Esophagus mucosa (tissue), 1 donor: ENCODE results near the gene EP300. TPM values are rescaled to one million over a fixed set of nuclear protein-coding genes. Genes with fewer than 3 reads are reported as not detected.
"Not testable (repeated sequence)": the region's sequence is repeated elsewhere in the genome, so short reads cannot be mapped to it uniquely, and the experiment has no call there.

ENCODE experiments used
- ATAC-seq: fragments of 200-7000 bp; cut with Tn5 transposase; one replicate; pipeline ENCODE4 v1.9.1; 2020
- total RNA-seq: library from RNA; stranded (reverse); gene quantifications from one replicate; pipeline ENCODE4 v1.2.4, GENCODE V29; 2023
- donor health status: DM: yes; HTN: yes; CAD: no.

EP300 gene
- total RNA-seq, 1 donor from 2014 or later, result 40.6 TPM

GRCh38 chr22:41157083-41157482 is 64.7 kb downstream of the EP300 start:
- ATAC-seq, result no peak

- ATAC-seq, result no peak
Measured at GRCh38 chr22:41169157-41169556, 76.8 kb downstream of the EP300 start.

DNA sequence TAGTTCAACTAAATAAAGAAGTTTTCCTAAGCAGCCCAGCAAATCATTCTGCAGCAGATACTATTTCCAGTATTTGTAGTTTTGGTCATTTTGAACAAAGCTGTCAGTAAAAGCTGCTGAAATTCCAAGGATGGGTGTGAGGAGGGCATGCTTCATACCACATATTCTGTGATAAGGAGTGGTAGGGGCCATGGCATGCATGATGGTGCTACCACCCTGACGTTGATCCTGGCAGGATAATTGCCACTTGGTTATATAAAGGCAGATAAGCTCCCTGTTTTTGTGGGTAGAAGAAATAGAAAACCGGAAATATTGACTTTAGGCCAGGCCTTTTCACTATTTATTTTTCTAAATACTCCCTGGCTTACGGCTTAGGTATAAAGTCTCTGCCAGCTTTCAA is 79.6 kb downstream of the EP300 start:
- ATAC-seq, result no peak

DNA sequence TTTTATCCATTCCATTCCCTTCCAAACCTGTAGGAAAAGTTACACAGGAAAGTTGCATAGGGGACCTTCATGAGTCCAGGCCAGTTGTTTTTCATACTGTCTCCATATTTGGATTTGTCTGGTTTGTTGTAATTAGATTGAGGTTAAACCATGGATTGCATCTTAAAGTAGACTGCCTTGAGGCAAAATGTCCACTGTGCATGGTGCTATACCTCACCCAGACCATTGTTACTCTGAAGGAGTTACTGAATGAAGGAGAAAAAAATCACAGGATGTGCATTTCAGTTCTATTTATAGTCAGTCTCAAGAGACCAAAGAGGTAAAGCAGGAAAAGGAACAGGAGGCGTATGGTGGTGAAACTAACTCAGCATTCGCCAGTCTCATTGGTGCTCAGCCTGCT is 83.2 kb downstream of the EP300 start:
- no peak for ATAC-seq

GRCh38 chr22:41177040-41177621 is 84.7 kb downstream of the EP300 start:
- peak; percentile 10 for ATAC-seq

DNA sequence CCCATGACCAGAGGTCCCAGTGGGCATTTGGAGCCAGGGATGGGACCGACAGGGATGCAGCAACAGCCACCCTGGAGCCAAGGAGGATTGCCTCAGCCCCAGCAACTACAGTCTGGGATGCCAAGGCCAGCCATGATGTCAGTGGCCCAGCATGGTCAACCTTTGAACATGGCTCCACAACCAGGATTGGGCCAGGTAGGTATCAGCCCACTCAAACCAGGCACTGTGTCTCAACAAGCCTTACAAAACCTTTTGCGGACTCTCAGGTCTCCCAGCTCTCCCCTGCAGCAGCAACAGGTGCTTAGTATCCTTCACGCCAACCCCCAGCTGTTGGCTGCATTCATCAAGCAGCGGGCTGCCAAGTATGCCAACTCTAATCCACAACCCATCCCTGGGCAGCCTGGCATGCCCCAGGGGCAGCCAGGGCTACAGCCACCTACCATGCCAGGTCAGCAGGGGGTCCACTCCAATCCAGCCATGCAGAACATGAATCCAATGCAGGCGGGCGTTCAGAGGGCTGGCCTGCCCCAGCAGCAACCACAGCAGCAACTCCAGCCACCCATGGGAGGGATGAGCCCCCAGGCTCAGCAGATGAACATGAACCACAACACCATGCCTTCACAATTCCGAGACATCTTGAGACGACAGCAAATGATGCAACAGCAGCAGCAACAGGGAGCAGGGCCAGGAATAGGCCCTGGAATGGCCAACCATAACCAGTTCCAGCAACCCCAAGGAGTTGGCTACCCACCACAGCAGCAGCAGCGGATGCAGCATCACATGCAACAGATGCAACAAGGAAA is 85.4 kb downstream of the EP300 start:
- ATAC-seq, result no peak

DNA sequence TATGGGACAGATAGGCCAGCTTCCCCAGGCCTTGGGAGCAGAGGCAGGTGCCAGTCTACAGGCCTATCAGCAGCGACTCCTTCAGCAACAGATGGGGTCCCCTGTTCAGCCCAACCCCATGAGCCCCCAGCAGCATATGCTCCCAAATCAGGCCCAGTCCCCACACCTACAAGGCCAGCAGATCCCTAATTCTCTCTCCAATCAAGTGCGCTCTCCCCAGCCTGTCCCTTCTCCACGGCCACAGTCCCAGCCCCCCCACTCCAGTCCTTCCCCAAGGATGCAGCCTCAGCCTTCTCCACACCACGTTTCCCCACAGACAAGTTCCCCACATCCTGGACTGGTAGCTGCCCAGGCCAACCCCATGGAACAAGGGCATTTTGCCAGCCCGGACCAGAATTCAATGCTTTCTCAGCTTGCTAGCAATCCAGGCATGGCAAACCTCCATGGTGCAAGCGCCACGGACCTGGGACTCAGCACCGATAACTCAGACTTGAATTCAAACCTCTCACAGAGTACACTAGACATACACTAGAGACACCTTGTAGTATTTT is 86.1 kb downstream of the EP300 start:
- no peak for ATAC-seq

- not testable (repeated sequence) for ATAC-seq
Measured at GRCh38 chr22:41180362-41180761, 88.0 kb downstream of the EP300 start.

DNA sequence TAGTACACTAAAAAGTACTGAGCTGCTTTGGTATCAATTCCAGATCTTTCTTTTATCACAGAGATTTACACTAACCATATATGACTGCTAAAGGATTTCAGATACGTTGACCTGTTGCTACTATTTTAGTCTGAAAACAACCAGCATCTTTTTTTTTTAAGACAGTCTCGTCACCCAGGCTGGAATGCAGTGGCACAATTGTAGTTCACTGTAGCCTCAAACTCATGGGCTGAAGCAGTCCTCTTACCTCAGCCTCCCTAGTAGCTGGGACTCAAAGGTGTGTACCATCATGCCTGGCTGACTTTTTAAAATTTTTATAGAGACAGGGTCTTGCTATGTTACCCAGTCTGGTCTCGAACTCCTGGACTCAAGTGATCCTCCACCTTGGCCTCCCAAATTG is 88.5 kb downstream of the EP300 start:
- no peak for ATAC-seq

GRCh38 chr22:41181349-41182241 is 89.2 kb downstream of the EP300 start:
- ATAC-seq, result peak; percentile 83

DNA sequence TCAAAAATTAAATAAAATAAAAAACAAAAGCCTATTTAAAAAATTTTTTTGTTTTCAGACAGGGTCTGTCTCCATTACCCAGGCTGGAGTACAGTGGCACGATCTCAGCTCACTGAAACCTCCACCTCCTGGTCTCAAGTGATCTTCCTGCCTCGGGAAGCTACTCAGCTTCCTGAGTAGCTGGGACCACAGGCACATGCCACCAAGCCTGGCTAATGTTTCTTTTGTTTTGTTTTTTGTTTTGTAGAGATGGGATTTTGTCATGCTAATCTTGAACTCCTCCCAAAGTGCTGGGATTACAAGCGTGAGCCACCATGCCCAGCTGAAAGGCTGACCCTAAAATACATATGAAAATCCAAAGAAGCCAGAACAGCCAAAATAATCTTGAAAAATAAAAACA is 92.3 kb downstream of the EP300 start:
- ATAC-seq, result no peak

DNA sequence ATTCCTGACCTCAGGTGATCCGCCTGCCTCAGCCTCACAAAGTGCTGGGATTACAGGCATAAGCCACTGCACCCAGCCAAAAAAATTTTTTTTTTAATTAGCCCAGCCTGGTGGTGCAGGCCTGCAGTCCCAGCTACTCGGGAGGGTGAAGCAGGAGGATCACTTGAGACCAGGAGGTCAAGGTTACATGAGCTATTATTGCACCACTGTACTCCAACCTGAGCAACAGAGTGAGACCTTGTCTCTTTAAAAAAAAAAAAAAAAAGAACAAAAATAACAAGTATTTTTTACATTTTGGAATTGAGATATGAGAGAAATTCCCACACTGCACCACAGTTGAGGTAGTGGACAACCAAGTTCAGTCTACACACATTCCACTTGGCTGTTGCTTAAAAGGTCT is 99.1 kb downstream of the EP300 start:
- no peak for ATAC-seq

DNA sequence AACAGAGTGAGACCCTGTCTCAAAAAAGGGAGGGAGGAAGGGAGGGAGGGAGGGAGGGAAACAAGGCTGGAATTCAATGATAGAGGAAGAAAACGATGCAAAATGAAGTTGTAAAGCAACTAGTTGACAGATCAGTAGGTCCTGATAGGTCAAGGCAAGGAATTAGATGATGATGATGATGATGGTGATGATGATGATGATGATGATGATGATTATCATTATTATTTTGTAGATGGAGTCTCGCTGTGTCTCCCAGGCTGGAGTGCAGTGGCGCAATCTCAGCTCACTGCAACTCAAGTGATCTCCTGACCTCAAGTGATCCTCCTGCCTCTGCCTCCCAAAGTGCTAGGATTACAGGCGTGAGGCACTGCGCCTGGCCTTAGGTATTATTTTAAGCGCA is 101.4 kb downstream of the EP300 start:
- ATAC-seq, result no peak

DNA sequence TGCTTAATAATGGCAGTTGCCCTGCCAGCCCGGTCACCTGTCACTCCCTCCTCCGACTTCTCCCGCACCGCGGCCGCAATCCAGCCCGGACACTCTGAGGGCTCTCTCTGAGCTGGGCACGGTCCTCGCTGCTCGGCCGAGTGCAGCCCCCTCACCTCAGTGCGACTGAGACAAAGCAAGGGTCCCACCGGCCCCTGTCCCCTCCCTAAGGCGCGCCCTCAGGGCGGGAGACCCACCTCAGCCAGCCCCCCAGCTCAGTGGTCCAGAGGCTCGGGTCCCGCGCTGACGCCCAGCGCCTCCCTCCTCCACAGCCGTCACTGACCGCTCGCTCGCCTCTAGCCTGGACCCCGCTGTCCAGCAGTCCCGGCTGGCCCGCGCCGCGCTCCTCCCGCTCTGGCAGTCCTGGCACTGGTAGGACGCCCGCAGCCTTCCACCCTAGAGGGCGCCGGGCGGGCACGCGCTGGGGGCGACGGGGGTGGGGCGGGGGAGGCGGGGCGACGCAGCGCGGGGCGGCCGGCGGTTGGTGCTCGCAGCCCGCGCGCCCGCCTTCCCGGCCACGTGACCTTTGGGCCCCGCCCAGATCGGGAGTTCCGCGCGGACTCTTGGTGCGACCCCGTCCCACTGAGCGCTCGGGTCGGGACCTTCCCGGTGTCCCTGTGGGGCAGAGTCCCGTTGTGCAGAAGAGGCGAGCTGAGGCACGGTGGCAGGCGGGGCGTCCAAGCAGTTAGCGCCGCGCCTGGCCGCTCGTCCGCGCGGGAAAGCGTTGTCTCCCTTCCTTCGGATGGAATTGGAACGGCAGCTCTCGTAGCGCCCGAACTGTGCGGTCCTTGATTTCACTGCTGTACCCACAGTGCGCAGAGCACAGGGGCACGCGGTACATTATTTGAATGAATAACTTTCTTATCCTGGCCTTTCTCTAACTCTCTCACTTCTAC is 104.9 kb downstream of the EP300 start:
- peak; percentile 81 for ATAC-seq

GRCh38 chr22:41198027-41198580 is 105.7 kb downstream of the EP300 start:
- no peak for ATAC-seq

- no peak for ATAC-seq
Measured at GRCh38 chr22:41201141-41201540, 108.7 kb downstream of the EP300 start.

- ATAC-seq, result no peak
Measured at GRCh38 chr22:41203118-41203517, 110.7 kb downstream of the EP300 start.

DNA sequence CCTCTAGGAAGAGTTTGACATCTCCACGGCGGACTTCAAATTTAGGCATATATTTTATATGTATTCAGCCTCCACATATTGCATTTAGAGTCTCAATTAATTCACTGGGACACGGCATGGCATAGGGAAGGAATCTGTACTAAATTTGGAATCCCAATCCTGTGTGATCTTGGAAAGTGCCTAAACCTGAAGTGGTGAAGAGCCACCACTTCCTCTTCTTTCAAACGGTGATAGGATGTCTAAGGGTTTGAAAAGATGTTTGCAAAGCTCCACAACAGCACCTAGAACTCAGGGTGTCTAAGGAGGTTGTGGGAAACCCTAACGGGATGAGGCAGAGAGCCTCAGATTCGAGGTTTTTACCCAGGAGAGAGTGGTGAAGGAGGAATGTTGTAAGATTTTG is 111.7 kb downstream of the EP300 start:
- ATAC-seq, result no peak

GRCh38 chr22:41204992-41205900 is 112.9 kb downstream of the EP300 start, which contains the start of gene L3MBTL2:
TSS of gene L3MBTL2 (plus strand) at chr22:41205312. CDS start at chr22:41205363, 51 bp downstream.
- peak; percentile 98 for ATAC-seq

- no peak for ATAC-seq
Measured at GRCh38 chr22:41206719-41207118, 114.3 kb downstream of the EP300 start.
